H9 (cell line): Measurements from ENCODE around the gene SLC2A4RG. TPM values are rescaled to one million over a fixed set of nuclear protein-coding genes. Genes with fewer than 3 reads are reported as not detected.

Experiments used
- DNase-seq: peaks from one replicate; pipeline ENCODE4 v3.0.0-alpha.2; 2017
- H2AFZ ChIP-seq: one replicate; pipeline ENCODE4 v1.6.1; 2013; ENCODE audit warnings: mild to moderate bottlenecking, low read length, control low read depth, moderate library complexity
- H2AK5ac ChIP-seq: 2 replicates; pipeline ENCODE4 v1.6.1; 2013; ENCODE audit warnings: low read length, control low read depth, mixed read lengths; ENCODE audit not compliant: insufficient read length
- H2BK120ac ChIP-seq: one replicate; pipeline ENCODE4 v1.6.1; 2013; ENCODE audit warnings: low read depth, mild to moderate bottlenecking, low read length, control low read depth, inconsistent platforms; ENCODE audit not compliant: poor library complexity, severe bottlenecking
- H2BK12ac ChIP-seq: 2 replicates; pipeline ENCODE4 v1.6.1; 2013; ENCODE audit warnings: low read length, control low read depth, mixed read lengths, low read depth; ENCODE audit not compliant: insufficient read length
- H2BK15ac ChIP-seq: 2 replicates; pipeline ENCODE4 v1.6.1; 2013; ENCODE audit warnings: low read depth, low read length, control low read depth
- H2BK20ac ChIP-seq: one replicate; pipeline ENCODE4 v1.6.1; 2013; ENCODE audit warnings: low read depth, mild to moderate bottlenecking, low read length, control low read depth, inconsistent platforms; ENCODE audit not compliant: poor library complexity, severe bottlenecking
- H2BK5ac ChIP-seq: 2 replicates; pipeline ENCODE4 v1.6.1; 2013; ENCODE audit warnings: low read length, control low read depth, mixed read lengths; ENCODE audit not compliant: insufficient read length
- H3K14ac ChIP-seq: 2 replicates; pipeline ENCODE4 v1.6.1; 2013; ENCODE audit warnings: low read length, control low read depth; ENCODE audit not compliant: insufficient read depth
- H3K18ac ChIP-seq: 2 replicates; pipeline ENCODE4 v1.6.1; 2013; ENCODE audit warnings: low read depth, mild to moderate bottlenecking, mixed read lengths, low read length, control low read depth; ENCODE audit not compliant: insufficient read length
- H3K23ac ChIP-seq: 2 replicates; pipeline ENCODE4 v1.6.1; 2013; ENCODE audit warnings: low read length, control low read depth, mixed read lengths, low read depth; ENCODE audit not compliant: insufficient read length
- H3K23me2 ChIP-seq: 2 replicates; pipeline ENCODE4 v1.6.1; 2013; ENCODE audit warnings: low read depth, mild to moderate bottlenecking, mixed read lengths, low read length, control low read depth; ENCODE audit not compliant: insufficient read length, poor library complexity, severe bottlenecking
- H3K27ac ChIP-seq: 2 replicates; pipeline ENCODE4 v1.5.1; 2013; ENCODE audit warnings: low read length, control low read depth, mixed read lengths, low read depth; ENCODE audit not compliant: insufficient read length
- H3K27me3 ChIP-seq: 2 replicates; pipeline ENCODE4 v1.6.1; 2013; ENCODE audit warnings: low read length, control low read depth, inconsistent platforms; ENCODE audit not compliant: insufficient read depth
- H3K4ac ChIP-seq: 2 replicates; pipeline ENCODE4 v1.6.1; 2013; ENCODE audit warnings: low read depth, mild to moderate bottlenecking, control low read depth, inconsistent platforms, low read length, moderate library complexity
- H3K4me1 ChIP-seq: 2 replicates; pipeline ENCODE4 v1.6.1; 2013; ENCODE audit warnings: low read length, control low read depth, inconsistent platforms; ENCODE audit not compliant: insufficient read depth
- H3K4me2 ChIP-seq: 2 replicates; pipeline ENCODE4 v1.6.1; 2013; ENCODE audit warnings: low read length, control low read depth, mixed read lengths; ENCODE audit not compliant: insufficient read length, insufficient read depth
- H3K56ac ChIP-seq: 2 replicates; pipeline ENCODE4 v1.6.1; 2013; ENCODE audit warnings: low read depth, mild to moderate bottlenecking, mixed read lengths, low read length, control low read depth; ENCODE audit not compliant: insufficient read length
- H3K79me1 ChIP-seq: 2 replicates; pipeline ENCODE4 v1.6.1; 2013; ENCODE audit warnings: low read depth, mild to moderate bottlenecking, moderate library complexity, low read length, control low read depth, inconsistent platforms; ENCODE audit not compliant: insufficient read depth, poor library complexity, severe bottlenecking
- H3K79me2 ChIP-seq: 2 replicates; pipeline ENCODE4 v1.6.1; 2013; ENCODE audit warnings: low read length, control low read depth, inconsistent platforms; ENCODE audit not compliant: insufficient read depth
- H3K9ac ChIP-seq: 2 replicates; pipeline ENCODE4 v1.6.1; 2013; ENCODE audit warnings: low read length, control low read depth, mixed read lengths; ENCODE audit not compliant: insufficient read length; ENCODE audit errors: extremely low read depth
- H3K9me3 ChIP-seq: one replicate; pipeline ENCODE4 v1.6.1; 2013; ENCODE audit warnings: low read depth, low read length, inconsistent platforms; ENCODE audit not compliant: control insufficient read depth
- H3T11ph ChIP-seq: one replicate; pipeline ENCODE4 v1.6.1; 2013; ENCODE audit warnings: mild to moderate bottlenecking, low read length, control low read depth, inconsistent platforms
- H4K20me1 ChIP-seq: one replicate; pipeline ENCODE4 v1.6.1; 2013; ENCODE audit not compliant: control insufficient read depth, insufficient read length, insufficient read depth
- H4K5ac ChIP-seq: 2 replicates; pipeline ENCODE4 v1.6.1; 2013; ENCODE audit warnings: low read depth, mild to moderate bottlenecking, mixed read lengths, low read length, control low read depth; ENCODE audit not compliant: insufficient read length
- H4K8ac ChIP-seq: replicated peaks from 2 replicates; pipeline ENCODE4 v1.6.1; 2013; ENCODE audit warnings: low read length, control low read depth, mixed read lengths, low read depth; ENCODE audit not compliant: insufficient read length
- H4K91ac ChIP-seq: 2 replicates; pipeline ENCODE4 v1.6.1; 2013; ENCODE audit warnings: low read depth, mild to moderate bottlenecking, moderate library complexity, mixed read lengths, low read length, control low read depth; ENCODE audit not compliant: insufficient read length
- H3K27ac Mint-ChIP-seq, 3 experiments: 2 replicates in 2 of 3; 3 replicates in 1 of 3; pipeline ENCODE4 v1.8.0; 2020 to 2021; ENCODE audit warnings: mixed read lengths in 3 of 3, mild to moderate bottlenecking in 1 of 3, moderate library complexity in 1 of 3
- H3K27me3 Mint-ChIP-seq: 2 replicates; pipeline ENCODE4 v1.8.0; 2021; ENCODE audit warnings: low read depth, mild to moderate bottlenecking, moderate library complexity, mixed read lengths
- H3K36me3 Mint-ChIP-seq, 3 experiments: 2 replicates in 2 of 3; 3 replicates in 1 of 3; pipeline ENCODE4 v1.8.0; 2020 to 2021; ENCODE audit warnings: low read depth in 3 of 3, mixed read lengths in 3 of 3; ENCODE audit not compliant: insufficient read depth in 1 of 3
- H3K4me1 Mint-ChIP-seq, 2 experiments: 2 replicates each; pipeline ENCODE4 v1.8.0; 2020; ENCODE audit warnings: mixed read lengths in 2 of 2
- H3K4me3 Mint-ChIP-seq, 2 experiments: 2 replicates in 1 of 2; 3 replicates in 1 of 2; pipeline ENCODE4 v1.8.0; 2020 to 2021; ENCODE audit warnings: mild to moderate bottlenecking in 2 of 2, mixed read lengths in 2 of 2, moderate library complexity in 1 of 2
- H3K9me3 Mint-ChIP-seq, 2 experiments: 2 replicates in 1 of 2; 3 replicates in 1 of 2; pipeline ENCODE4 v1.8.0; 2020; ENCODE audit warnings: mild to moderate bottlenecking in 2 of 2, mixed read lengths in 2 of 2, moderate library complexity in 1 of 2
- WGBS: extraction: QIAGEN DNeasy Blood & Tissue Kit; methylation state at CpG from one replicate; pipeline ENCODE4 v1.1.7; 2013; ENCODE audit warnings: missing lambda C conversion rate, low lambda C conversion rate, mixed read lengths; ENCODE audit not compliant: insufficient read length; ENCODE audit errors: extremely low coverage; 5-methylcytosine and 5-hydroxymethylcytosine counted together
- total RNA-seq: library from RNA; stranded (reverse); gene quantifications from 2 replicates; pipeline ENCODE4 v1.2.1, GENCODE V29; 2021
- TF ChIP-seq, protein P1 (sequence below): fragments of 200-600 bp; sonication (generic); conservative IDR thresholded peaks from 3 replicates; pipeline ENCODE4 v1.8.0; 2021; ENCODE audit warnings: antibody characterized with exemption, mild to moderate bottlenecking

SLC2A4RG gene
- total RNA-seq, 1 experiment from 2014 or later: 43.9 TPM

DNA sequence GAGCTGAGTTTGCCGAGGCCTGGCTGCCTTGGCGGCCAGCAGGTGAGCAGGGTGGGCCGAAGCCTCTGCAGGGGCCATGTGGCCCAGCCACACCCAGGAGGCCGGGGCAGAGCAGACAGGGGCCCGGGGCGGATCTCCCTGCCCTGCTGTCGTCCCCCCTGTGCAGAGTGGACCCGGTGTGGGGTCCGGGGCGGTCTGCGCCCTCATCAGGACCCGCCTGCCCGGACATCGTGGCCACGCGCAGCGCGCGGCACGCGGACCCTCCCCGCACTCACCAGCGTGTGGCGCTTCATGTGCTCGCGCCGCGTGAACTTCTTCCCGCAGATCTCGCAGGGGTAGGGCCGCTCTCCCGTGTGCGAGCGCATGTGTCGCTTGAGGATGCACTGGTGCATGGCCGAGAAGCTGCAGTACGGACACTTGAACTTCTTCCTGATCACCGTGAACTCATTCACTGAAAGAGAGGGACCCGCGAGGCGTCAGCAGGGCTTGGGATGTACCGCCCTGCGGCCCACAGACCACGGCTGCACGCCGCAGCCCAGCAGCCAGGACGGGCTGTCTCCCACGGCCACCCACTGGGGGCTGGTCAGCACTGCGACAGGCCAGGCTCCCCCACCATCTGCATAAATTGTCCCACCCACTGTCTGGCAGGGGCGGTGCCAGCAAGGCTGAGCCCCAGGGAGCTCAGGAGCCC, 13.0 kb downstream of the SLC2A4RG start:
- H2BK5ac ChIP-seq: no peak overlapping the region
- H4K8ac ChIP-seq: no peak overlapping the region
- no peaks in the 10 kb centered on the region for H3K9me3 Mint-ChIP-seq
- no peak overlapping the region for H4K5ac ChIP-seq
- TF ChIP-seq, protein P1, sequence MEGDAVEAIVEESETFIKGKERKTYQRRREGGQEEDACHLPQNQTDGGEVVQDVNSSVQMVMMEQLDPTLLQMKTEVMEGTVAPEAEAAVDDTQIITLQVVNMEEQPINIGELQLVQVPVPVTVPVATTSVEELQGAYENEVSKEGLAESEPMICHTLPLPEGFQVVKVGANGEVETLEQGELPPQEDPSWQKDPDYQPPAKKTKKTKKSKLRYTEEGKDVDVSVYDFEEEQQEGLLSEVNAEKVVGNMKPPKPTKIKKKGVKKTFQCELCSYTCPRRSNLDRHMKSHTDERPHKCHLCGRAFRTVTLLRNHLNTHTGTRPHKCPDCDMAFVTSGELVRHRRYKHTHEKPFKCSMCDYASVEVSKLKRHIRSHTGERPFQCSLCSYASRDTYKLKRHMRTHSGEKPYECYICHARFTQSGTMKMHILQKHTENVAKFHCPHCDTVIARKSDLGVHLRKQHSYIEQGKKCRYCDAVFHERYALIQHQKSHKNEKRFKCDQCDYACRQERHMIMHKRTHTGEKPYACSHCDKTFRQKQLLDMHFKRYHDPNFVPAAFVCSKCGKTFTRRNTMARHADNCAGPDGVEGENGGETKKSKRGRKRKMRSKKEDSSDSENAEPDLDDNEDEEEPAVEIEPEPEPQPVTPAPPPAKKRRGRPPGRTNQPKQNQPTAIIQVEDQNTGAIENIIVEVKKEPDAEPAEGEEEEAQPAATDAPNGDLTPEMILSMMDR: peak; percentile 35; the same call in 2 of the 3 replicates
- H3K27ac ChIP-seq: no peak overlapping the region
- no peak overlapping the region for H3K23ac ChIP-seq
- no peak overlapping the region for H3K14ac ChIP-seq
- no peak overlapping the region for H3K4me2 ChIP-seq
- no peak overlapping the region for H3K9ac ChIP-seq
- H2BK120ac ChIP-seq: no peak overlapping the region
- no peak overlapping the region for H3T11ph ChIP-seq
- no peak overlapping the region for H3K4ac ChIP-seq
- WGBS: no CpG with 5 or more reads among the region's 50 CpGs
- peak overlapping the region in 1 of 3 experiments; percentile 63; a peak in 2 of 7 replicates for H3K27ac Mint-ChIP-seq
- DNase-seq: peak; percentile 57
- H3K4me3 Mint-ChIP-seq: no peak overlapping the region
- no peak overlapping the region for H2BK15ac ChIP-seq
- H3K79me1 ChIP-seq: no peaks in the 10 kb centered on the region
- H3K4me1 Mint-ChIP-seq: peaks cover 14 to 22% of the 10 kb centered on the region in 2 experiments
- no peak overlapping the region for H3K18ac ChIP-seq
- H3K56ac ChIP-seq: no peak overlapping the region
- no peaks in the 10 kb centered on the region for H3K27me3 Mint-ChIP-seq
- peaks cover 0 to 5% (median 0%) of the 10 kb centered on the region in 3 experiments; a peak in 2 of 7 replicates for H3K36me3 Mint-ChIP-seq
- H3K23me2 ChIP-seq: no peaks in the 10 kb centered on the region
- no peaks in the 10 kb centered on the region for H4K20me1 ChIP-seq
- H3K79me2 ChIP-seq: no peaks in the 10 kb centered on the region
- no peak overlapping the region for H4K91ac ChIP-seq
- no peak overlapping the region for H2BK20ac ChIP-seq
- H2AFZ ChIP-seq: no peak overlapping the region
- no peaks in the 10 kb centered on the region for H3K27me3 ChIP-seq
- H3K4me1 ChIP-seq: no peaks in the 10 kb centered on the region; the same call in 1 of the 2 replicates
- no peaks in the 10 kb centered on the region for H3K9me3 ChIP-seq
- no peak overlapping the region for H2AK5ac ChIP-seq
- no peak overlapping the region for H2BK12ac ChIP-seq
